Gastrocnemius medialis (tissue), 4 donors: ENCODE measurements around the gene HES5. TPM values are rescaled to one million over a fixed set of nuclear protein-coding genes. Genes with fewer than 3 reads are reported as not detected.

Experiments
- ATAC-seq, 2 donors: fragments of 150-250 bp; one replicate each; pipeline ENCODE4 v1.9.1; 2016
- DNase-seq, 2 donors: peaks; one replicate each; pipeline ENCODE4 v3.0.0-alpha.2; 2019
- H3K27ac ChIP-seq, 4 donors: fragments of 200-600 bp; sonication (generic); 1 replicate in 1 of 4; 2 replicates in 3 of 4; pipeline ENCODE4 v1.5.1; 2016 to 2018; ENCODE audit warnings: mild to moderate bottlenecking in 2 of 4, moderate library complexity in 1 of 4
- H3K27me3 ChIP-seq, 3 donors: fragments of 200-600 bp; sonication (generic) in 2 of 3; 1 replicate in 1 of 3; 2 replicates in 2 of 3; pipeline versions ENCODE4 v1.5.1 to v1.6.0; 2016 to 2019; ENCODE audit warnings: mild to moderate bottlenecking in 1 of 3, moderate library complexity in 1 of 3
- H3K36me3 ChIP-seq, 2 donors: fragments of 200-600 bp; sonication (generic) in 1 of 2; one replicate each; pipeline ENCODE4 v1.5.1; 2017 to 2018
- H3K4me1 ChIP-seq, 2 donors: fragments of 200-600 bp; sonication (generic) in 1 of 2; one replicate each; pipeline ENCODE4 v1.5.1; 2016 to 2017; ENCODE audit warnings: mild to moderate bottlenecking in 2 of 2
- H3K4me3 ChIP-seq, 4 donors: fragments of 200-600 bp; sonication (generic) in 3 of 4; 1 replicate in 1 of 4; 2 replicates in 3 of 4; pipeline ENCODE4 v1.5.1; 2016 to 2019; ENCODE audit warnings: mild to moderate bottlenecking in 2 of 4
- H3K9me3 ChIP-seq, 3 donors: fragments of 200-600 bp; sonication (generic) in 2 of 3; 1 replicate in 1 of 3; 2 replicates in 2 of 3; pipeline ENCODE4 v1.5.1; 2016 to 2019
- CTCF ChIP-seq, 5 experiments: fragments of 450-650 bp in 3 of 5; fragments of 200-600 bp in 2 of 5; sonication (generic) in 2 of 5; IDR thresholded peaks in 4 of 5; conservative IDR thresholded peaks in 1 of 5; 1 replicate in 4 of 5; 2 replicates in 1 of 5; pipeline ENCODE4 v1.5.1; 2016 to 2019; ENCODE audit warnings: antibody characterized with exemption in 5 of 5, mild to moderate bottlenecking in 3 of 5, moderate library complexity in 3 of 5
- POLR2A ChIP-seq, 2 donors: fragments of 450-650 bp; IDR thresholded peaks; one replicate each; pipeline ENCODE4 v1.6.1; 2017; ENCODE audit warnings: antibody characterized with exemption in 2 of 2, mild to moderate bottlenecking in 2 of 2, moderate library complexity in 2 of 2
- in situ Hi-C, 4 donors: fragments of 200-750 bp; cut with MboI; loops; one replicate each; pipeline versions ENCODE4 v1.15.0 to v1.8.0; 2017; ENCODE audit warnings: low sequenced_read_pairs in 4 of 4
- intact Hi-C: fragments of 100-400 bp; cut with DNase I; formaldehyde crosslinking; loops from one replicate; pipeline ENCODE4 v1.15.1; 2023; ENCODE audit warnings: low total_unique reads
- total RNA-seq, 4 donors: library from RNA; depleted of rRNA; stranded (reverse); fragments of >200 nt; gene quantifications; one replicate each; pipeline versions ENCODE4 v1.1.0 to v1.2.3, GENCODE V29; 2016

The HES5 gene
- total RNA-seq, 4 donors from 2014 or later = 0.49 TPM; not detected in 3

DNA sequence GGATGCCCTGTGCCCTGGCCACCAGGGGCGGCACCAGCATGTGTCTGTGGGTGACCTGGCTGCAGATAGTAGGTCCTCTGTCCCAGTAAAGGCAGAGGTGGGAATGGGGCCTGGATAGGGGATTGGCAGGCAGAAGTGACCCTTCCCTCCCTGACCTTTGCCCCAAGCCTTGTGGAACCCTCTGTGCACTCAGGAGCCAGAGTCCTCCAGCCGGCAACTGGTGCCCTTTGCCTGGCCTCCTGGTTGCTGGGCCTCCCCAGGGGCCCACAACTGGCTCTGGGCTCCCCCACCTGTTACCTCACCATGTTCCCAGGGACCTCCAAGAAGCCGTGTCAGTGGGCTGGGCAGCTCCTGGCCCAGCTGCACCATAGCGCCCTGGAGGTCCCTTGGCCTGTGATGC lies 44.0 kb downstream of the HES5 start:
- Histone ChIP-seq H3K4me3 (no peak overlapping the region), H3K9me3 (no peaks in the 10 kb centered on the region), H3K4me1 (no peaks in the 10 kb centered on the region), H3K27me3 (no peaks in the 10 kb centered on the region), H3K27ac (no peak overlapping the region), H3K36me3 (no peaks in the 10 kb centered on the region)
- TF ChIP-seq POLR2A (IDR thresholded peaks at IDR 0.05) (no peak), CTCF (IDR thresholded peaks at IDR 0.05 in 4 of 5, conservative IDR thresholded peaks at IDR 0.05 in 1 of 5) (no peak)
- intact Hi-C loops (no loop called here), in situ Hi-C loops (no loop called here)
- DNase-seq (no peak), ATAC-seq (no peak)

DNA sequence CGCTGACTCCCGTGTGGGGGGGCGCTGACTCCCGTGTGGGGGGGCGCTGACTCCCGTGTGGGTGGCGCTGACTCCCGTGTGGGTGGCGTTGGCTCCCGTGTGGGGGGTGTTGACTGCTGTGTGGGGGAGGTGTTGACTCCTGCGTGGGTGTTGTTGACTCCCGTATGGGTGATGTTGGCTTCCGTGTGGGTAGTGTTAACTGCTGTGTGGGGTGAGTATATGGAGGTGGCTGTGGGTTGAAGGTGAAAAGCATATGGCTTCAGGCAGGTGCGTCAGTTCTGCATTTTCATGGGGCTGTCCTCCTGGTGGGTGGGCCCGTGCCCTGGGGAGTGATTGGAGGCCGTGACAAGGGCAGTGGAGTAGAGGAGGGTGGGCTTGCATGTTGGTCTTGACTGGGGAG lies 46.1 kb downstream of the HES5 start:
- no peaks in the 10 kb centered on the region for H3K4me1 ChIP-seq
- H3K9me3 ChIP-seq = no peaks in the 10 kb centered on the region
- no peaks in the 10 kb centered on the region for H3K27me3 ChIP-seq
- ATAC-seq = no peak
- DNase-seq = no peak
- H3K36me3 ChIP-seq = no peaks in the 10 kb centered on the region
- intact Hi-C loops = no loop called here
- no peak overlapping the region for H3K4me3 ChIP-seq
- H3K27ac ChIP-seq = no peak overlapping the region
- in situ Hi-C loops = no loop called here
- TF ChIP-seq POLR2A (IDR thresholded peaks at IDR 0.05) (no peak), CTCF (IDR thresholded peaks at IDR 0.05 in 4 of 5, conservative IDR thresholded peaks at IDR 0.05 in 1 of 5) (no peak)

DNA sequence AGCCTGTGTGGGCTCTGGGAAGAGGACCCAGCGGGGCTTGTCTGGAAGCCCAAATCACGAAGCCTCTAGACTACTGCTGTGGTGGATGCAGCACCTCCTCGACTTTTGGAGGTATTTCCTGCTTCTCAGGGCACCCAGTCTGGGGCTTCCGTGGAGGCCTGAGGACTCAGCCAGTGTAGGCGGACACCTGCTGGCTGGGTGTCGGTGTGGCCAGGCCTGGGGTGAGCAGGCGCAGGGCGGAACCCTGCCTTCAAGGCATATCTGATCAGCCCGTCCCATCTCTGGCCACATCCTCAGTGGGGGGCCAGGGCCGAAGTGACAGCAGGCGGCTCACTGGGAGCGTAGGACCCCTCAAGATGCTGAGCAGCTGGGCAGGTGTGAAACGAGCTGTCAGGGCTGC lies 47.0 kb downstream of the HES5 start:
- in situ Hi-C loops = no loop called here
- no peaks in the 10 kb centered on the region for H3K4me1 ChIP-seq
- ATAC-seq (no peak), DNase-seq (no peak)
- intact Hi-C loops = no loop called here
- no peak overlapping the region for H3K27ac ChIP-seq
- no peaks in the 10 kb centered on the region for H3K36me3 ChIP-seq
- no peak overlapping the region for H3K4me3 ChIP-seq
- no peak for TF ChIP-seq POLR2A (IDR thresholded peaks at IDR 0.05)
- TF ChIP-seq CTCF (IDR thresholded peaks at IDR 0.05 in 4 of 5, conservative IDR thresholded peaks at IDR 0.05 in 1 of 5) = no peak
- H3K27me3 ChIP-seq = no peaks in the 10 kb centered on the region
- no peaks in the 10 kb centered on the region for H3K9me3 ChIP-seq

GRCh38 chr1:2482588-2482987 lies 47.5 kb downstream of the HES5 start:
- Histone ChIP-seq H3K27ac (no peak overlapping the region), H3K36me3 (no peaks in the 10 kb centered on the region), H3K4me3 (no peak overlapping the region), H3K9me3 (no peaks in the 10 kb centered on the region), H3K27me3 (no peaks in the 10 kb centered on the region), H3K4me1 (no peaks in the 10 kb centered on the region)
- ATAC-seq (no peak), DNase-seq (no peak)
- intact Hi-C loops (no loop called here), in situ Hi-C loops (no loop called here)
- TF ChIP-seq CTCF (IDR thresholded peaks at IDR 0.05 in 4 of 5, conservative IDR thresholded peaks at IDR 0.05 in 1 of 5) (no peak), POLR2A (IDR thresholded peaks at IDR 0.05) (no peak)

GRCh38 chr1:2481885-2482284 lies 48.2 kb downstream of the HES5 start:
- TF ChIP-seq POLR2A (IDR thresholded peaks at IDR 0.05) (no peak), CTCF (IDR thresholded peaks at IDR 0.05 in 4 of 5, conservative IDR thresholded peaks at IDR 0.05 in 1 of 5) (no peak)
- Histone ChIP-seq H3K27me3 (no peaks in the 10 kb centered on the region), H3K4me3 (no peak overlapping the region), H3K36me3 (no peaks in the 10 kb centered on the region), H3K4me1 (no peaks in the 10 kb centered on the region), H3K9me3 (no peaks in the 10 kb centered on the region), H3K27ac (no peak overlapping the region)
- DNase-seq (no peak), ATAC-seq (no peak)
- intact Hi-C loops (no loop called here), in situ Hi-C loops (no loop called here)
